PC-9 (cell line): ENCODE results near the gene FIGN. TPM values are rescaled to one million over a fixed set of nuclear protein-coding genes. Genes with fewer than 3 reads are reported as not detected.
A peak's percentile ranks its signal among the peaks of the same experiment; 100 is the strongest.

Experiments used
- BruUV-seq: library from RNA; stranded (reverse); fragments of 400-500 nt; replicated peaks from 2 replicates; lab custom pipeline; 2021; lab: Mats Ljungman, UMichigan
- CTCF ChIA-PET: fragments of 300-600 bp; sonication (Branson Sonifier 250); formaldehyde crosslinking; loops from one replicate; lab custom pipeline; 2022; ENCODE audit warnings: antibody characterized with exemption; lab: Charles Lee
- POLR2A ChIA-PET: fragments of 300-600 bp; sonication (Branson Sonifier 250); formaldehyde crosslinking; loops from one replicate; lab custom pipeline; 2022; ENCODE audit warnings: antibody characterized with exemption; ENCODE audit not compliant: unreplicated experiment; lab: Charles Lee
- DNase-seq, 2 experiments: peaks; one replicate each; pipeline versions ENCODE4 v3.0.0 to v3.0.0-alpha.2; 2015 to 2022; ENCODE audit warnings: mixed read lengths in 1 of 2
- H2AFZ ChIP-seq: fragments of 200-600 bp; sonication (generic); 2 replicates; pipeline ENCODE4 v1.8.1; 2017; ENCODE audit warnings: antibody characterized with exemption
- H3F3A ChIP-seq: fragments of 200-600 bp; sonication (generic); 2 replicates; pipeline ENCODE4 v1.8.1; 2017; ENCODE audit warnings: antibody characterized with exemption, mild to moderate bottlenecking, low read depth; ENCODE audit not compliant: insufficient read depth
- H3K27ac ChIP-seq: fragments of 200-600 bp; sonication (generic); 2 replicates; pipeline ENCODE4 v1.6.1; 2016; ENCODE audit warnings: mixed run types
- H3K27me3 ChIP-seq: fragments of 200-600 bp; sonication (generic); 2 replicates; pipeline ENCODE4 v1.6.1; 2016; ENCODE audit warnings: low read depth, mixed run types; ENCODE audit not compliant: insufficient read depth
- H3K36me3 ChIP-seq: fragments of 200-600 bp; sonication (generic); 2 replicates; pipeline ENCODE4 v1.6.1; 2016; ENCODE audit warnings: low read depth, mixed run types
- H3K4me1 ChIP-seq: fragments of 200-600 bp; sonication (generic); replicated peaks from 2 replicates; pipeline ENCODE4 v1.6.1; 2016; ENCODE audit warnings: mixed run types; ENCODE audit not compliant: insufficient read depth
- H3K4me2 ChIP-seq: fragments of 200-600 bp; sonication (generic); 2 replicates; pipeline ENCODE4 v1.6.1; 2017; ENCODE audit warnings: mixed run types
- H3K4me3 ChIP-seq: fragments of 200-600 bp; sonication (generic); 2 replicates; pipeline ENCODE4 v1.6.1; 2016; ENCODE audit warnings: mixed run types
- H3K79me2 ChIP-seq: fragments of 200-600 bp; sonication (generic); 2 replicates; pipeline ENCODE4 v1.6.1; 2017; ENCODE audit warnings: low read depth, mixed run types
- H3K9me2 ChIP-seq: fragments of 200-600 bp; sonication (generic); 2 replicates; pipeline ENCODE4 v1.8.1; 2017; ENCODE audit warnings: mild to moderate bottlenecking; ENCODE audit not compliant: insufficient read depth
- H3K9me3 ChIP-seq: fragments of 200-600 bp; sonication (generic); 2 replicates; pipeline ENCODE4 v1.8.1; 2016; ENCODE audit warnings: low read depth; ENCODE audit not compliant: insufficient read depth
- H4K20me1 ChIP-seq: fragments of 200-600 bp; sonication (generic); 2 replicates; pipeline ENCODE4 v1.8.1; 2017; ENCODE audit not compliant: insufficient read depth
- CTCF ChIP-seq: fragments of 200-600 bp; sonication (generic); conservative IDR thresholded peaks from 2 replicates; pipeline ENCODE4 v1.6.1; 2017; ENCODE audit warnings: mixed run types, antibody characterized with exemption, mild to moderate bottlenecking, moderate library complexity
- EZH2 ChIP-seq: fragments of 200-600 bp; sonication (generic); IDR thresholded peaks from 2 replicates; pipeline ENCODE4 v1.8.0; 2017; ENCODE audit warnings: antibody characterized with exemption, low read depth
- intact Hi-C: fragments of 100-400 bp; cut with micrococcal nuclease; formaldehyde crosslinking; loops from one replicate; pipeline ENCODE4 v1.10.0; 2022; ENCODE audit not compliant: unreplicated experiment
- total RNA-seq: library from RNA; stranded (reverse); gene quantifications from 2 replicates; pipeline ENCODE4 v1.2.3, GENCODE V29; 2021

FIGN gene
- total RNA-seq, 1 experiment from 2014 or later: 7.4 TPM

GRCh38 chr2:163572850-163573249 is 163.0 kb downstream of the FIGN start:
- Histone ChIP-seq H3K4me2 (no peak overlapping the region), H2AFZ (no peak overlapping the region), H3K79me2 (no peaks in the 10 kb centered on the region), H3K36me3 (no peaks in the 10 kb centered on the region), H4K20me1 (no peaks in the 10 kb centered on the region), H3F3A (no peaks in the 10 kb centered on the region), H3K9me2 (no peaks in the 10 kb centered on the region), H3K27ac (no peak overlapping the region), H3K4me1 (peaks cover 12% of the 10 kb centered on the region), H3K27me3 (no peaks in the 10 kb centered on the region), H3K4me3 (no peak overlapping the region), H3K9me3 (no peaks in the 10 kb centered on the region)
- TF ChIP-seq CTCF (no peak), EZH2 (no peak)
- peak in 1 of 2 experiments; percentile 36 for DNase-seq
- intact Hi-C loops: loop anchor here (2.0 kb wide), 1 partner anchor 224 kb away; no protein-coding TSS in a partner anchor
- CTCF ChIA-PET: no interaction called here
- no TSS peak for BruUV-seq
- POLR2A ChIA-PET: no interaction called here

GRCh38 chr2:163571423-163572102 is 164.2 kb downstream of the FIGN start:
- Histone ChIP-seq H3K9me3 (no peaks in the 10 kb centered on the region), H3K4me3 (no peak overlapping the region), H3K9me2 (no peaks in the 10 kb centered on the region), H3K79me2 (no peaks in the 10 kb centered on the region), H3K4me1 (peaks cover 12% of the 10 kb centered on the region), H3F3A (no peaks in the 10 kb centered on the region), H3K4me2 (no peak overlapping the region), H3K36me3 (no peaks in the 10 kb centered on the region), H3K27ac (no peak overlapping the region), H2AFZ (no peak overlapping the region), H4K20me1 (no peaks in the 10 kb centered on the region), H3K27me3 (no peaks in the 10 kb centered on the region)
- ChIA-PET POLR2A (no interaction called here), CTCF (no interaction called here)
- TF ChIP-seq CTCF: no peak
- TF ChIP-seq EZH2: no peak
- DNase-seq: no peak
- BruUV-seq: no TSS peak
- intact Hi-C loops: loop anchor here (2.0 kb wide), 1 partner anchor 223 kb away; no protein-coding TSS in a partner anchor

GRCh38 chr2:163570391-163570790 is 165.4 kb downstream of the FIGN start:
- ChIA-PET CTCF (no interaction called here), POLR2A (no interaction called here)
- Histone ChIP-seq H2AFZ (no peak overlapping the region), H3K4me3 (no peak overlapping the region), H3K9me3 (no peaks in the 10 kb centered on the region), H3K27me3 (no peaks in the 10 kb centered on the region), H3K4me1 (peaks cover 12% of the 10 kb centered on the region), H3K27ac (no peak overlapping the region), H3K79me2 (no peaks in the 10 kb centered on the region), H3K4me2 (no peak overlapping the region), H3F3A (no peaks in the 10 kb centered on the region), H3K9me2 (no peaks in the 10 kb centered on the region), H4K20me1 (no peaks in the 10 kb centered on the region), H3K36me3 (no peaks in the 10 kb centered on the region)
- no peak for DNase-seq
- no TSS peak for BruUV-seq
- TF ChIP-seq CTCF (no peak), EZH2 (no peak)
- intact Hi-C loops: no loop called here
